GM12801 (cell line): ENCODE results near the gene RMI2.

ENCODE experiments used
- CTCF ChIP-seq: IDR thresholded peaks from one replicate; pipeline ENCODE4 v1.5.1; 2011; ENCODE audit warnings: control low read depth; ENCODE audit not compliant: insufficient read length; ENCODE audit errors: extremely low read depth

RMI2 gene

GRCh38 chr16:11348737-11349598, 3.7 kb downstream of the RMI2 start:
- TF ChIP-seq CTCF = no peak

- no peak for TF ChIP-seq CTCF
These were observed 4.5 kb downstream of the RMI2 start for GRCh38 chr16:11349599-11350276.

GRCh38 chr16:11350519-11350918, 5.3 kb downstream of the RMI2 start:
- no peak for TF ChIP-seq CTCF

GRCh38 chr16:11350921-11351335, 5.7 kb downstream of the RMI2 start:
- TF ChIP-seq CTCF = no peak

GRCh38 chr16:11353158-11353557, 7.9 kb downstream of the RMI2 start:
- TF ChIP-seq CTCF = no peak

GRCh38 chr16:11354407-11354732, 9.1 kb downstream of the RMI2 start:
- no peak for TF ChIP-seq CTCF

- TF ChIP-seq CTCF = no peak
These were observed 9.7 kb downstream of the RMI2 start for GRCh38 chr16:11354733-11355574.
